ENCODE data around the gene PCF11. TPM values are rescaled to one million over a fixed set of nuclear protein-coding genes. Genes with fewer than 3 reads are reported as not detected.
A peak's percentile ranks its signal among the peaks of the same experiment; 100 is the strongest.

PCF11 gene
- total RNA-seq = 100 to 1,000 TPM in 3 of 4 donors, 10 to 100 TPM in 1; 77.2 to 168 (median 112) TPM

GRCh38 chr11:83156996-83157593, at the start of gene PCF11:
PCF11 (plus strand) TSS chr11:83157131; CDS start chr11:83157440, 309 bp downstream.
- Histone ChIP-seq H3K4me1 (peaks cover 17 to 23% of the 10 kb centered on the region in 2 donors), H3K27me3 (no peaks in the 10 kb centered on the region), H3K36me3 (no peaks in the 10 kb centered on the region), H3K27ac (peak within 1 kb of the TSS; percentile 99), H3K4me3 (replicated peaks in 1 of 3) (peak within 1 kb of the TSS; percentile 54 to 97 (median 91)), H3K9me3 (no peaks in the 10 kb centered on the region)
- no peak for TF ChIP-seq CTCF (IDR thresholded peaks at IDR 0.05)
- TF ChIP-seq POLR2A (IDR thresholded peaks at IDR 0.05) = peak; percentile 97 to 100
- 0% methylated on average over 17 to 30 of the region's 55 CpGs for WGBS, 2 donors
- no peak for DNase-seq
- intact Hi-C loops (cut with DNase I) = loop anchor here (5.0 to 10.0 kb wide), 2 partner anchors 35 to 82 kb away; partner anchors contain the start of genes ANKRD42 and RAB30

- no peaks in the 10 kb centered on the region for H3K27me3 ChIP-seq
- peaks cover 0 to 11% of the 10 kb centered on the region in 2 donors for H3K4me1 ChIP-seq
- intact Hi-C loops (cut with DNase I) = no loop called here
- 71 to 86% methylated on average over 2 of the region's 2 CpGs for WGBS, 2 donors
- no peak overlapping the region for H3K27ac ChIP-seq
- H3K4me3 ChIP-seq (replicated peaks in 1 of 3) = no peak overlapping the region
- TF ChIP-seq POLR2A (IDR thresholded peaks at IDR 0.05) (no peak), CTCF (IDR thresholded peaks at IDR 0.05) (no peak)
- no peak for DNase-seq
- no peaks in the 10 kb centered on the region for H3K9me3 ChIP-seq
- H3K36me3 ChIP-seq = no peaks in the 10 kb centered on the region
These were observed 44.0 kb upstream of the PCF11 start for GRCh38 chr11:83112886-83113285.

GRCh38 chr11:83115026-83115425, 41.9 kb upstream of the PCF11 start:
- 79% methylated on average over 3 of the region's 3 CpGs for WGBS, 2 donors
- TF ChIP-seq POLR2A (IDR thresholded peaks at IDR 0.05) (no peak), CTCF (IDR thresholded peaks at IDR 0.05) (no peak)
- intact Hi-C loops (cut with DNase I) = no loop called here
- Histone ChIP-seq H3K27ac (no peak overlapping the region), H3K27me3 (no peaks in the 10 kb centered on the region), H3K4me3 (replicated peaks in 1 of 3) (no peak overlapping the region), H3K9me3 (no peaks in the 10 kb centered on the region), H3K36me3 (no peaks in the 10 kb centered on the region), H3K4me1 (peaks cover 0 to 11% of the 10 kb centered on the region in 2 donors)
- DNase-seq = no peak

GRCh38 chr11:83115551-83115950, 41.4 kb upstream of the PCF11 start:
- Histone ChIP-seq H3K4me1 (peaks cover 0 to 11% of the 10 kb centered on the region in 2 donors), H3K4me3 (replicated peaks in 1 of 3) (no peak overlapping the region), H3K36me3 (no peaks in the 10 kb centered on the region), H3K27me3 (no peaks in the 10 kb centered on the region), H3K27ac (peak overlapping the region in 1 of 3 donors; percentile 42), H3K9me3 (no peaks in the 10 kb centered on the region)
- TF ChIP-seq POLR2A (IDR thresholded peaks at IDR 0.05) (no peak), CTCF (IDR thresholded peaks at IDR 0.05) (no peak)
- WGBS, 2 donors = 4 to 22% methylated on average over 5 of the region's 5 CpGs
- DNase-seq = peak; percentile 54
- intact Hi-C loops (cut with DNase I) = no loop called here

- H3K4me3 ChIP-seq (replicated peaks in 1 of 3) = no peak overlapping the region
- H3K9me3 ChIP-seq = no peaks in the 10 kb centered on the region
- no peaks in the 10 kb centered on the region for H3K27me3 ChIP-seq
- WGBS, 2 donors = 82 to 85% methylated on average over 3 of the region's 3 CpGs
- peaks cover 0 to 11% of the 10 kb centered on the region in 2 donors for H3K4me1 ChIP-seq
- H3K27ac ChIP-seq = peak overlapping the region in 1 of 3 donors; percentile 42
- TF ChIP-seq POLR2A (IDR thresholded peaks at IDR 0.05) = no peak
- TF ChIP-seq CTCF (IDR thresholded peaks at IDR 0.05) = no peak
- H3K36me3 ChIP-seq = no peaks in the 10 kb centered on the region
- DNase-seq = no peak
- intact Hi-C loops (cut with DNase I) = no loop called here
These were observed 40.8 kb upstream of the PCF11 start for GRCh38 chr11:83116015-83116641.

All from thyroid gland (tissue), 4 donors.